Metanephros (tissue), 2 donors: Measurements from ENCODE around the gene NOL12. TPM values are rescaled to one million over a fixed set of nuclear protein-coding genes. Genes with fewer than 3 reads are reported as not detected.

ENCODE experiments used
- small RNA-seq: library from RNA; depleted of rRNA; stranded (forward); fragments of <200 nt; gene quantifications from one replicate; pipeline ENCODE3, GENCODE V24; 2014; ENCODE audit warnings: low replicate concordance
- total RNA-seq: library from RNA; depleted of rRNA; stranded (reverse); fragments of >200 nt; gene quantifications from one replicate; pipeline ENCODE4 v1.2.3, GENCODE V29; 2014

Gene NOL12, protein sequence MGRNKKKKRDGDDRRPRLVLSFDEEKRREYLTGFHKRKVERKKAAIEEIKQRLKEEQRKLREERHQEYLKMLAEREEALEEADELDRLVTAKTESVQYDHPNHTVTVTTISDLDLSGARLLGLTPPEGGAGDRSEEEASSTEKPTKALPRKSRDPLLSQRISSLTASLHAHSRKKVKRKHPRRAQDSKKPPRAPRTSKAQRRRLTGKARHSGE
- total RNA-seq: 13.5 TPM

DNA sequence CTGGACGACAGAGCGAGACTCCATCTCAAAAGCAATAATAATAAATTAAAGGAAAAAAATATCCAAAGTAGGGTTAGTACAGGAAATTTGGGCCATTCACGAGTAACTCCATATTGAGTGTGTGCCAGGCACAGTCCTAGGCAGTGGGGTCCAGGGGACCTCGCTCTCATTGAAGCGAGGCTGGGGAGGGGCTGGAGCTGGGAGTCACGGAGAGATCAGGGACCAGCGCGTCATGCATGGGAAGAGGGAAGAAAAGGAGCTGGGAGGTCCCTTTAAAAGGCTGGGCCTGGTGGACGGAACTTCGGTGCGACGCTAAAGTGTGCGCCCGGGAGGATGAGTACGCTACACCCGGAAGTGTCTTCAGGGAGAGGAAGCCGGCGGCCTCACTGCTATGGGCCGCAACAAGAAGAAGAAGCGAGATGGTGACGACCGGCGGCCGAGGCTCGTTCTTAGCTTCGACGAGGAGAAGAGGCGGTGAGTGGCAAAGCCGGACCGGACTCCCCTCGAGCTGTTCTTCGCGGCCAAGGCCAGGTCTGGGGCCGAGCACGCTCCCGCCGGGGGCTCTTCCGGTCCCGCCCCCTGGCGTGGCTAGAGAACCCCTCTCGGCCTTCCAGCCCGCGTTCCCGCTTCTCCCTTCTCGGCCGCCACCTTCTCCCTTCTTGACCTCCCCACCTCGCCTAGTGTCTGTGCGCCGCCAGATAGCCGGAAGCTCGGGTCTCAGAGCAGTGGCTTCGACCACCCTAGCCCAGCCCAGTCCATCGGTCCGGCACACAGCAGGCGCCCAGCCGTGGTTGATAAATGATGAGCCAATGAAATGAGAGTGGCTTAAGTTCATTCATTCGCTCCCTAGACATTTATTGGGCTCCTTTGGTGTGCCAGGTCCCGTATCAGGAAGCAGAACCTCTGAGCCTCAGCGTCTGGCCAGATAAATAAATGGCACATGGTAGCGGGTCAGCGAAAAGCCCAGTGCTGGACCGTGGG lies at the start of gene NOL12:
NOL12 (plus strand) TSS at position 342 of the 981 bp plus-strand sequence; CDS start at position 392, 50 bp downstream.

DNA sequence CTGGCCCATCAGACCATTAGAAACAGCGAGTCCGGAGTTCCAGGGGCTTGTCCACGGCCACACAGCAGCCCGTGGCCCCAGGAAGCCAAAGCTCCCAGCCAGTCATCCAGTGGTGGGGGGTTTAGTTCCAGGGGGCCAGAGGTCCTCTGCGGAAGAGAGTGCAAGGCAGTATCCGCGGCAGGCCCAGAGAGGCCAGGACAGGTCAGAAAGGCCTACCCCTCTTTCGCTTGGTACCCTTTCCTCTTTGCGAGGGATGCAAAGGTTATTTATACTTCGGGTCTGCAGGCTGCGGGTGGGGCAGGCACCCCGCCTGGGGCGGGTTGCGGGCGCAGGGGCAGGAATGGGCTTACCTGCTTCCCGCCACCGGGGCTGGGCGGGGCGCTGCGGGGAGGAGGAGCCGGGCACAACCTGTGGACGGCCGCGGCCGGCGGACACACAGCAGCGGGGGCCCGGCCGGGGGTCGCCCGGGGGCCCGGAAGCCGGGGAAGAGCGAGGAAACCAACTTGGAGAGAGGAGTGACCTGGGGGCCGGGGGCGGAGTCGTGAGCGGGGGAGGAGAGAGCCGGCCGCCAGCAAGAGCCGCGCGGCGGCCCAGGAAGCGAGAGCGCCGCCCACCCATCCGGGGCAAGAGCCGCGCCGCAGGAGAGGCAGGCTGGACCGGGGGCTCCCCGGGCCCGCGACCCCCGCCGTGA lies 46.9 kb upstream of the NOL12 start, which contains the start of gene SH3BP1:
SH3BP1 (plus strand) TSS at position 600 of the 691 bp plus-strand sequence. CDS start 119 bp downstream, outside the sequence.

DNA sequence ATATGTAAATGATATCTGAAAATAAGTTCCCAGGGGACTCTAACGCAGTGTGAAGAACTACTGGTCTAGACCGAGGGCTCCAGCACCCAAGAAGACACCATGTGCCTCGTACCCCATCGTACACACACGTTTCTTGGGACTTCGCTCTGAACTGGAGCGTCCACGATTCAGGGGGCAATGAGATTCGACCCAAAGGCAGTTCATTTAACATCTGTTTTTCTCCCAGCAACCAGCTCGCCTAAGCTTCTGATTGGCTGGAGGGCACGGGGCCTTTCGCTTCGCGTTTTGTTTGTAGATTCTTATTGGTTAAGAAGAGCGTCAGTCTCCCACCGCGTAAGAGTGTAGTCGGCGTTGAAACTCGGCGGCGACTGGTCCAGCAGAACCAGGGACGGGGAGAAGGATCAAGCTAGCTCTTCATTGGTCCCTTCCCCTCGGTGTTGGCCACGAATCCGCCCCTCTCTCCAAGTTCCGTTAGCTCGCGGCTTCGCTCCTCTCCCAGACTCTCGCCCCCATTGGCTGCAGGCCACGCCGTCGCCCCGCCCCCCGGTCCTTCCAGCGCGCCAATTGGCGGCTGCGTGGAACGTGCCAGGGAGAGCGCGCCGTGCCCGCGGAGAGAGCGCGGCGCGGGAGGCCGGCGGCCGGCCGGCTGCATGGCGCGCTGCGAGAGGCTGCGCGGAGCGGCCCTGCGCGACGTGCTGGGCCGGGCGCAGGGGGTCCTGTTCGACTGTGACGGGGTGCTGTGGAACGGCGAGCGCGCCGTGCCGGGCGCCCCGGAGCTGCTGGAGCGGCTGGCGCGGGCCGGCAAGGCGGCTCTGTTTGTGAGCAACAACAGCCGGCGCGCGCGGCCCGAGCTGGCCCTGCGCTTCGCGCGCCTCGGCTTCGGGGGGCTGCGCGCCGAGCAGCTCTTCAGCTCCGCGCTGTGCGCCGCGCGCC lies 27.7 kb upstream of the NOL12 start, which contains the start of gene PDXP:
PDXP (plus strand) TSS at position 591 of the 933 bp plus-strand sequence; CDS start at position 651, 60 bp downstream.

DNA sequence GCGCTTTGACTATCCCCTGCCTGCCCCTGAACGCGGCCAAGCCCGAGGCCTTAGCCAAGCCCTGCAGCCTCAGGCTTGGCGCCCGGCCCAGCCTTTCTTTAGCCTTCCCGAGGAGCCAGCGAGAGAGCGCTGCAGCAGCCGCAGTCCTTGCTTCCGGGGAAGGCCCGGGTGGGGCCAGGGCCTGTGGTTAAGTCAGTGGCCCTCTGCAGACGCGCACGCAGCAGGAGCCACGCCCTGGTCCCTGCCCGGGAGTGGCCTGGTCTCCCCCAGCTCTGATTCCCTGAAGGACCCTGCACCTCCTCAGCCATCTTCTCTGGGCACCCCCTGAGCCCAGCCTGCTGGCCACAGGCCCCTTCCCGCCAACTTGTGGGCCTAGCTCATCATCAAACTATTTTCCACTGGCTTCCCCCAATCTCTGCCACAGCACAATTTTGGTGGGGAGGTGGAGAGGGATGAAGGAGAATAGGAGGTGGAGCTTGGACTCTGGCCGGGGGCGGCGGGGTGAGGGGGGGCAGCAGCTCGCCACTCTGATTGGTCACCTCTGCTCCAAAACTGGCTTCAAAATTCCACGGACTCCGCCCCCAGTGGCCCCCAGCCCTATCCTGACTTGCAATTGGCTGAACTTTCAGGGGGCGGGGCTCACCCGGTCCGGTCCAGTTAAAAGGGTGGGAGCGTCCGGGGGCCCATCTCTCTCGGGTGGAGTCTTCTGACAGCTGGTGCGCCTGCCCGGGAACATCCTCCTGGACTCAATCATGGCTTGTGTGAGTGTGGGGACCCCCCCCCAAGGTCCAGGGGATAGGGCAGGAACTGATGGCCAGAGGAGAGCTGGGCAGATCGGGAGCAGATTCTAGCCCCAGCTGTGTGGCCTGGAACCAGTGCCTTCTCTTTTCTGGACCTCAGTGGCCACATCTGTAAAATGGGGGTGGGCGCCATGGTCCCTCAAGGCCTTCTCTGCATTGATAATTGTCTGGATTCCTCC lies 10.9 kb upstream of the NOL12 start, which contains the start of gene LGALS1:
LGALS1 (plus strand) TSS at position 686 of the 979 bp plus-strand sequence; CDS start at position 753, 67 bp downstream.

DNA sequence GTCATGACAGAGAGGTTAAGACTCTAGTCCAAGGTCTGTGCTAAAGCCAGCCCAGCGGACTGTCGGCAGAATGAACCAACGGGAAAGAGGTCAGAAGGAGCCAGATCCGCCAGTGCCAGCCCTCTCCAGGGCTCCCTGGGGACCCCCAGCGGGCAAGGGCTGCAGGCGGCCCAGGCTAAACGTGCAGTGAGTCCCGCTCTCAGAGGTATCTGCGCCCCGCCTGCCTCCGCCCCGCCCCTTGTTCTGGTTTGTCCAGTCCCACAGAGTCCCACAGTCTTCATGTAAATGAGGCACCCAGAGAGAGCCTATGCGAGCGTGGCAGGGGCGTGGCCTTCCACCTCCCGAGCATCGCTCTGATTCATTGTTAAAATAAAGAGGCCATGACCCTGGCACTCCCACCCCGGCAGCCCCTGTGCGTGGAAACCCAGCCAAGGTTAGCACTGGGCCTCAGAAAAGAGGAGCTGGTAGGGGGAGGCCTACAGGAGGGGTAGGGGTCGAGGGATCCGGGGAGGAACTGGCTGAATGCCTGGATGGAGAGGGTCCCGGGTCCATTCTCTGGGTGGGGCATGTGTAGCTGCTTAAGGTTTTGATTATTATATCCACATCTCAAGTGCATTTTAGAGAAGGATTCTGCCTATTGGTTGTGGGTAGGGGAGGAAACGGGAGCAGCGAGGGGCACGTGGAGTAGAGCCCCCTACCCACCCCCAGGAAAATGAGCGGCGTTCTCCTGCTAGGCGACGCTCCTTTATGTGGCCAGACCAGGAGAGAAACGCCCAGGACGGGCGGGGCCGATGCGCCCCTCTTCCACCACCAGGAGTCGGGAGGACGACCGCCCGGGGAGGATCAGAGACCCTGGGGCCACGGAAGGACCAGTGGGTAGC lies 10.8 kb downstream of the NOL12 start, which contains the start of gene TRIOBP:
TRIOBP (plus strand) TSS at position 392 of the 881 bp plus-strand sequence. CDS start 4,318 bp downstream, outside the sequence.

Small RNA genes within 50 kb of the gene (small RNA-seq; reads per million reads assigned to genes)
- gene RN7SL385P: 0.16 reads per million

Other genes starting within 250 kb of the NOL12 start
- 9.6 TPM for gene MFNG, start 200.0 kb upstream of the NOL12 start, total RNA-seq
- gene CARD10, start 166.9 kb upstream of the NOL12 start, total RNA-seq: 18.7 TPM
- 40.2 TPM for gene CDC42EP1, start 125.9 kb upstream of the NOL12 start, total RNA-seq
- 8.2 TPM for gene LGALS2, start 106.3 kb upstream of the NOL12 start, total RNA-seq
- 52.0 TPM for gene GGA1, start 77.5 kb upstream of the NOL12 start, total RNA-seq
- 11.7 TPM for gene SH3BP1, start 46.7 kb upstream of the NOL12 start, total RNA-seq
- 11.3 TPM for gene PDXP, start 27.6 kb upstream of the NOL12 start, total RNA-seq
- 895 TPM for gene LGALS1, start 10.7 kb upstream of the NOL12 start, total RNA-seq
- 94.7 TPM for gene TRIOBP, start 10.7 kb downstream of the NOL12 start, total RNA-seq
- 16.9 TPM for gene GCAT, start 121.6 kb downstream of the NOL12 start, total RNA-seq
- gene GALR3, start 137.0 kb downstream of the NOL12 start, total RNA-seq: 0.23 TPM
- gene ANKRD54, start 158.0 kb downstream of the NOL12 start, total RNA-seq: 23.7 TPM
- gene EIF3L, start 163.1 kb downstream of the NOL12 start, total RNA-seq: 592 TPM
- gene MICALL1, start 220.0 kb downstream of the NOL12 start, total RNA-seq: 26.1 TPM